ENCODE measurements around the gene USP15.

Gene USP15

GRCh38 chr12:62294378-62294777 lies 34.2 kb downstream of the USP15 start:
- no peak overlapping the region for H3K4me3 ChIP-seq (ENCODE audit: low read depth in 1 of 5, low read length in 5 of 5)
- peaks cover 0 to 19% (median 14%) of the 10 kb centered on the region in 5 donors for H3K4me1 ChIP-seq (ENCODE audit: control insufficient read depth in 5 of 5, insufficient read depth in 5 of 5, low read length in 5 of 5)
- H3K27me3 ChIP-seq (ENCODE audit: control insufficient read depth in 5 of 5, insufficient read depth in 4 of 5, low read length in 5 of 5) = no peaks in the 10 kb centered on the region
- no peak overlapping the region for H3K27ac ChIP-seq (ENCODE audit: low read depth, low read length)
- H3K9ac ChIP-seq (ENCODE audit: low read length in 5 of 5) = no peak overlapping the region
- H3K36me3 ChIP-seq (ENCODE audit: control insufficient read depth in 5 of 5, insufficient read depth in 5 of 5, low read length in 5 of 5) = peaks cover 10 to 34% (median 14%) of the 10 kb centered on the region in 5 donors
- peaks cover 3 to 15% (median 9%) of the 10 kb centered on the region in 5 donors for H3K9me3 ChIP-seq (ENCODE audit: control insufficient read depth in 5 of 5, low read length in 5 of 5)

GRCh38 chr12:62296001-62296400 lies 35.8 kb downstream of the USP15 start:
- Histone ChIP-seq H3K9me3 (ENCODE audit: control insufficient read depth in 5 of 5, low read length in 5 of 5) (peaks cover 0 to 9% (median 4%) of the 10 kb centered on the region in 5 donors), H3K9ac (ENCODE audit: low read length in 5 of 5) (no peak overlapping the region), H3K4me3 (ENCODE audit: low read depth in 1 of 5, low read length in 5 of 5) (no peak overlapping the region), H3K4me1 (ENCODE audit: control insufficient read depth in 5 of 5, insufficient read depth in 5 of 5, low read length in 5 of 5) (peaks cover 0 to 19% (median 14%) of the 10 kb centered on the region in 5 donors), H3K27me3 (ENCODE audit: control insufficient read depth in 5 of 5, insufficient read depth in 4 of 5, low read length in 5 of 5) (no peaks in the 10 kb centered on the region), H3K36me3 (ENCODE audit: control insufficient read depth in 5 of 5, insufficient read depth in 5 of 5, low read length in 5 of 5) (peaks cover 10 to 34% (median 14%) of the 10 kb centered on the region in 5 donors), H3K27ac (ENCODE audit: low read depth, low read length) (no peak overlapping the region)

DNA sequence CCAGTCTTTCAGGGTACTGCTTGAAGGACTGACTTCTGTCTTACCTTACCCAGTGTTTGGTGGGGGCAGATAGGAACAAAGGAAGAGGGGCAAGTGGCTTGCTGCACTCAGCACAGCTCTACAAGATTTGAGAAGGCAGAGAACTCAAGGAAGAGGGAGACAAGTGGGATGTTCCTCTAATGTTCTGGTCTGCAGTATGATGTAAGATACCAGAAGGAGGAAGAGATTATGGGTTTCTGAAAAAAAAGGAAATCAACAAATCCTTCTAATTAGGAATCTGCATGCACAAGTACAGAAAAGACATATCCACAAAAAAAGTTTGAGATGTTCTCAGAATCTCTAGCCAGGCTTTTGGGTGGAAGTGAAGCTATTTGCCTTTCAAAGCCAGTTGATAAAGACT lies 37.1 kb downstream of the USP15 start:
- Histone ChIP-seq H3K9ac (ENCODE audit: low read length in 5 of 5) (no peak overlapping the region), H3K27ac (ENCODE audit: low read depth, low read length) (no peak overlapping the region), H3K4me3 (ENCODE audit: low read depth in 1 of 5, low read length in 5 of 5) (no peak overlapping the region), H3K4me1 (ENCODE audit: control insufficient read depth in 5 of 5, insufficient read depth in 5 of 5, low read length in 5 of 5) (peaks cover 0 to 17% (median 12%) of the 10 kb centered on the region in 5 donors), H3K36me3 (ENCODE audit: control insufficient read depth in 5 of 5, insufficient read depth in 5 of 5, low read length in 5 of 5) (peaks cover 10 to 34% (median 14%) of the 10 kb centered on the region in 5 donors), H3K9me3 (ENCODE audit: control insufficient read depth in 5 of 5, low read length in 5 of 5) (peaks cover 0 to 5% (median 3%) of the 10 kb centered on the region in 5 donors), H3K27me3 (ENCODE audit: control insufficient read depth in 5 of 5, insufficient read depth in 4 of 5, low read length in 5 of 5) (no peaks in the 10 kb centered on the region)

GRCh38 chr12:62299617-62300016 lies 39.4 kb downstream of the USP15 start:
- Histone ChIP-seq H3K4me1 (ENCODE audit: control insufficient read depth in 5 of 5, insufficient read depth in 5 of 5, low read length in 5 of 5) (peaks cover 0 to 6% (median 0%) of the 10 kb centered on the region in 5 donors), H3K36me3 (ENCODE audit: control insufficient read depth in 5 of 5, insufficient read depth in 5 of 5, low read length in 5 of 5) (peaks cover 9 to 49% (median 26%) of the 10 kb centered on the region in 5 donors), H3K4me3 (ENCODE audit: low read depth in 1 of 5, low read length in 5 of 5) (no peak overlapping the region), H3K27ac (ENCODE audit: low read depth, low read length) (no peak overlapping the region), H3K9me3 (ENCODE audit: control insufficient read depth in 5 of 5, low read length in 5 of 5) (peaks cover 3 to 8% (median 5%) of the 10 kb centered on the region in 5 donors), H3K27me3 (ENCODE audit: control insufficient read depth in 5 of 5, insufficient read depth in 4 of 5, low read length in 5 of 5) (no peaks in the 10 kb centered on the region), H3K9ac (ENCODE audit: low read length in 5 of 5) (no peak overlapping the region)

GRCh38 chr12:62301080-62301798 lies 41.0 kb downstream of the USP15 start:
- no peaks in the 10 kb centered on the region for H3K27me3 ChIP-seq (ENCODE audit: control insufficient read depth in 5 of 5, insufficient read depth in 4 of 5, low read length in 5 of 5)
- peaks cover 3 to 9% (median 6%) of the 10 kb centered on the region in 5 donors for H3K9me3 ChIP-seq (ENCODE audit: control insufficient read depth in 5 of 5, low read length in 5 of 5)
- H3K4me1 ChIP-seq (ENCODE audit: control insufficient read depth in 5 of 5, insufficient read depth in 5 of 5, low read length in 5 of 5) = peaks cover 0 to 6% (median 0%) of the 10 kb centered on the region in 5 donors
- peaks cover 12 to 40% (median 24%) of the 10 kb centered on the region in 5 donors for H3K36me3 ChIP-seq (ENCODE audit: control insufficient read depth in 5 of 5, insufficient read depth in 5 of 5, low read length in 5 of 5)
- no peak overlapping the region for H3K4me3 ChIP-seq (ENCODE audit: low read depth in 1 of 5, low read length in 5 of 5)
- no peak overlapping the region for H3K9ac ChIP-seq (ENCODE audit: low read length in 5 of 5)
- H3K27ac ChIP-seq (ENCODE audit: low read depth, low read length) = no peak overlapping the region

DNA sequence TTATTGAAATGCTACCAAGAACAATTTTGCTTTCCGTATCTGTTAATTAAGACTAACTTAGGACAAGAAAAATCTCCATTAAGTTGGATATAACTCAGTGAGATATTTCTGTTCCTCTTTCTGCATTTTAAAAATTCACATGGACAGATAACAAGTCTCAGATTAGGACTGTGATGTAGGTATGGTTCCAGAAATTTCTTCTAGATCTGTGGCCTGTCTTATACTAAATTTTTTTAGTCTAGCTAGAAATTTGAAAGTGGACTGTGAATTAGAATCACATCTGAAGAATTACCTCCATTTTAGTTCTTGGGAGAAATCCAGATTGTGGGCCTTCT lies 41.6 kb downstream of the USP15 start:
- no peak overlapping the region for H3K9ac ChIP-seq (ENCODE audit: low read length in 5 of 5)
- peaks cover 3 to 9% (median 6%) of the 10 kb centered on the region in 5 donors for H3K9me3 ChIP-seq (ENCODE audit: control insufficient read depth in 5 of 5, low read length in 5 of 5)
- H3K27ac ChIP-seq (ENCODE audit: low read depth, low read length) = no peak overlapping the region
- H3K27me3 ChIP-seq (ENCODE audit: control insufficient read depth in 5 of 5, insufficient read depth in 4 of 5, low read length in 5 of 5) = no peaks in the 10 kb centered on the region
- peaks cover 0 to 5% (median 0%) of the 10 kb centered on the region in 5 donors for H3K4me1 ChIP-seq (ENCODE audit: control insufficient read depth in 5 of 5, insufficient read depth in 5 of 5, low read length in 5 of 5)
- no peak overlapping the region for H3K4me3 ChIP-seq (ENCODE audit: low read depth in 1 of 5, low read length in 5 of 5)
- H3K36me3 ChIP-seq (ENCODE audit: control insufficient read depth in 5 of 5, insufficient read depth in 5 of 5, low read length in 5 of 5) = peaks cover 12 to 38% (median 27%) of the 10 kb centered on the region in 5 donors

DNA sequence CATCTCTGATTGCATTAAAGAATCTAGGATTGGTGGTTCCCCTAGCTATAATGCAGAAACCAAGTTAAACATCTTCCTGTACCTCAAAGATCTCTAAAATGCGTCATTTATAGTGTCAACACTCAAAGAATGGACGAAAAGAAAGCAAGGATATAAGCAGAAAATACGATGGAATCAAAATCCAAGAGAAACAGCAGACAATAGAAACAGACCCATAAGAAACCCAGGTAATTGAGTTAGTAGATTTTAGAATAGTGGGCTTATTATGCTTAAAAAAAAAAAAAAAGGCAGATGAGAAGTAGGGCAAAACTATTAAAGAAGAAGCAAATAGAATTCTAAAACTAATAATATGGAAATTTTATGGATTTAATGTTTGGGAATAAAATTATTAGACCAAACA lies 44.4 kb downstream of the USP15 start:
- Histone ChIP-seq H3K27ac (ENCODE audit: low read depth, low read length) (no peak overlapping the region), H3K27me3 (ENCODE audit: control insufficient read depth in 5 of 5, insufficient read depth in 4 of 5, low read length in 5 of 5) (no peaks in the 10 kb centered on the region), H3K4me3 (ENCODE audit: low read depth in 1 of 5, low read length in 5 of 5) (peak overlapping the region in 1 of 5 donors; percentile 35), H3K9me3 (ENCODE audit: control insufficient read depth in 5 of 5, low read length in 5 of 5) (peaks cover 0 to 6% (median 4%) of the 10 kb centered on the region in 5 donors), H3K9ac (ENCODE audit: low read length in 5 of 5) (no peak overlapping the region), H3K36me3 (ENCODE audit: control insufficient read depth in 5 of 5, insufficient read depth in 5 of 5, low read length in 5 of 5) (peaks cover 11 to 46% (median 25%) of the 10 kb centered on the region in 5 donors), H3K4me1 (ENCODE audit: control insufficient read depth in 5 of 5, insufficient read depth in 5 of 5, low read length in 5 of 5) (no peaks in the 10 kb centered on the region)

- H3K27ac ChIP-seq (ENCODE audit: low read depth, low read length) = no peak overlapping the region
- peaks cover 0 to 6% (median 4%) of the 10 kb centered on the region in 5 donors for H3K9me3 ChIP-seq (ENCODE audit: control insufficient read depth in 5 of 5, low read length in 5 of 5)
These were observed 45.6 kb downstream of the USP15 start for GRCh38 chr12:62305778-62306177.

GRCh38 chr12:62306569-62307530 lies 46.6 kb downstream of the USP15 start:
- Histone ChIP-seq H3K36me3 (ENCODE audit: control insufficient read depth in 5 of 5, insufficient read depth in 5 of 5, low read length in 5 of 5) (peaks cover 11 to 52% (median 25%) of the 10 kb centered on the region in 5 donors), H3K9me3 (ENCODE audit: control insufficient read depth in 5 of 5, low read length in 5 of 5) (peaks cover 0 to 6% (median 4%) of the 10 kb centered on the region in 5 donors), H3K27me3 (ENCODE audit: control insufficient read depth in 5 of 5, insufficient read depth in 4 of 5, low read length in 5 of 5) (no peaks in the 10 kb centered on the region), H3K4me3 (ENCODE audit: low read depth in 1 of 5, low read length in 5 of 5) (no peak overlapping the region), H3K27ac (ENCODE audit: low read depth, low read length) (no peak overlapping the region), H3K9ac (ENCODE audit: low read length in 5 of 5) (no peak overlapping the region), H3K4me1 (ENCODE audit: control insufficient read depth in 5 of 5, insufficient read depth in 5 of 5, low read length in 5 of 5) (no peaks in the 10 kb centered on the region)

More at GRCh38 chr12:62305778-62306177, 45.6 kb downstream of the USP15 start:
- Histone ChIP-seq H3K9ac (ENCODE audit: low read length in 5 of 5) (no peak overlapping the region), H3K27me3 (ENCODE audit: control insufficient read depth in 5 of 5, insufficient read depth in 4 of 5, low read length in 5 of 5) (no peaks in the 10 kb centered on the region), H3K36me3 (ENCODE audit: control insufficient read depth in 5 of 5, insufficient read depth in 5 of 5, low read length in 5 of 5) (peaks cover 11 to 46% (median 25%) of the 10 kb centered on the region in 5 donors), H3K4me1 (ENCODE audit: control insufficient read depth in 5 of 5, insufficient read depth in 5 of 5, low read length in 5 of 5) (no peaks in the 10 kb centered on the region), H3K4me3 (ENCODE audit: low read depth in 1 of 5, low read length in 5 of 5) (no peak overlapping the region)

Measured in subcutaneous abdominal adipose tissue (tissue), 5 donors.